Osteocyte (in vitro differentiated cells): ENCODE data around the gene FBXO5. TPM values are rescaled to one million over a fixed set of nuclear protein-coding genes. Genes with fewer than 3 reads are reported as not detected.
A peak's percentile ranks its signal among the peaks of the same experiment; 100 is the strongest.

Source experiments
- DNase-seq: peaks from one replicate; pipeline ENCODE4 v3.0.0; 2021; ENCODE audit warnings: mixed read lengths; ENCODE audit not compliant: unreplicated experiment; ENCODE audit errors: extremely low spot score
- H3K27ac Mint-ChIP-seq: one replicate; pipeline ENCODE4 v1.8.0; 2021; ENCODE audit warnings: mild to moderate bottlenecking, mixed read lengths; ENCODE audit not compliant: unreplicated experiment
- H3K27me3 Mint-ChIP-seq: one replicate; pipeline ENCODE4 v1.8.0; 2021; ENCODE audit warnings: mixed read lengths; ENCODE audit not compliant: unreplicated experiment
- H3K36me3 Mint-ChIP-seq: one replicate; pipeline ENCODE4 v1.8.0; 2021; ENCODE audit warnings: mixed read lengths; ENCODE audit not compliant: unreplicated experiment
- H3K4me1 Mint-ChIP-seq: one replicate; pipeline ENCODE4 v1.8.0; 2021; ENCODE audit warnings: mixed read lengths; ENCODE audit not compliant: unreplicated experiment
- H3K4me3 Mint-ChIP-seq: one replicate; pipeline ENCODE4 v1.8.0; 2021; ENCODE audit warnings: mild to moderate bottlenecking, moderate library complexity, mixed read lengths; ENCODE audit not compliant: unreplicated experiment
- H3K9me3 Mint-ChIP-seq: one replicate; pipeline ENCODE4 v1.8.0; 2021; ENCODE audit warnings: mixed read lengths; ENCODE audit not compliant: unreplicated experiment
- CTCF ChIP-seq: fragments of 200-600 bp; sonication (generic); IDR thresholded peaks from 2 replicates; pipeline ENCODE4 v1.5.0; 2021; ENCODE audit warnings: antibody characterized with exemption, mild to moderate bottlenecking, moderate library complexity
- total RNA-seq: library from RNA; stranded (reverse); gene quantifications from 2 replicates; pipeline ENCODE4 v1.2.1, GENCODE V29; 2021

The FBXO5 gene
- total RNA-seq, 1 donor from 2014 or later = 8.9 TPM

GRCh38 chr6:152950240-152950639, 32.6 kb downstream of the FBXO5 start:
- Mint-ChIP-seq H3K27ac (no peak overlapping the region), H3K4me3 (no peak overlapping the region), H3K4me1 (peaks cover 6% of the 10 kb centered on the region), H3K27me3 (peaks cover 33% of the 10 kb centered on the region), H3K36me3 (no peaks in the 10 kb centered on the region), H3K9me3 (no peaks in the 10 kb centered on the region)
- no peak for TF ChIP-seq CTCF
- no peak for DNase-seq

GRCh38 chr6:152948150-152948768, 34.6 kb downstream of the FBXO5 start:
- no peaks in the 10 kb centered on the region for H3K36me3 Mint-ChIP-seq
- H3K4me1 Mint-ChIP-seq = peaks cover 6% of the 10 kb centered on the region
- H3K4me3 Mint-ChIP-seq = peak overlapping the region; percentile 33
- peak; percentile 71 for TF ChIP-seq CTCF
- no peak overlapping the region for H3K27ac Mint-ChIP-seq
- no peaks in the 10 kb centered on the region for H3K9me3 Mint-ChIP-seq
- DNase-seq = no peak
- peaks cover 43% of the 10 kb centered on the region for H3K27me3 Mint-ChIP-seq

GRCh38 chr6:152946995-152947394, 35.8 kb downstream of the FBXO5 start:
- TF ChIP-seq CTCF = no peak
- Mint-ChIP-seq H3K27ac (no peak overlapping the region), H3K4me3 (no peak overlapping the region), H3K27me3 (peaks cover 48% of the 10 kb centered on the region), H3K4me1 (peaks cover 6% of the 10 kb centered on the region), H3K36me3 (no peaks in the 10 kb centered on the region), H3K9me3 (no peaks in the 10 kb centered on the region)
- no peak for DNase-seq

GRCh38 chr6:152946484-152946883, 36.4 kb downstream of the FBXO5 start:
- peaks cover 52% of the 10 kb centered on the region for H3K27me3 Mint-ChIP-seq
- H3K9me3 Mint-ChIP-seq = no peaks in the 10 kb centered on the region
- TF ChIP-seq CTCF = no peak
- no peak for DNase-seq
- H3K4me3 Mint-ChIP-seq = no peak overlapping the region
- no peak overlapping the region for H3K27ac Mint-ChIP-seq
- H3K4me1 Mint-ChIP-seq = peaks cover 6% of the 10 kb centered on the region
- H3K36me3 Mint-ChIP-seq = no peaks in the 10 kb centered on the region

- Mint-ChIP-seq H3K4me3 (no peak overlapping the region), H3K27me3 (peaks cover 52% of the 10 kb centered on the region), H3K9me3 (no peaks in the 10 kb centered on the region), H3K36me3 (no peaks in the 10 kb centered on the region), H3K4me1 (peaks cover 5% of the 10 kb centered on the region), H3K27ac (no peak overlapping the region)
- DNase-seq = no peak
- no peak for TF ChIP-seq CTCF
Observed at GRCh38 chr6:152943260-152943897, 39.5 kb downstream of the FBXO5 start.
